ENCODE results near the gene CD59.

The CD59 gene

GRCh38 chr11:33712436-33712835 lies 23.8 kb downstream of the CD59 start:
- no peak for TF ChIP-seq SIN3A (IDR thresholded peaks at IDR 0.05; ENCODE audit: borderline replicate concordance, insufficient read depth, low read length)
- TF ChIP-seq TAF1 (IDR thresholded peaks at IDR 0.05; ENCODE audit: borderline replicate concordance, insufficient read depth, low read length), result no peak
- TF ChIP-seq POLR2AphosphoS5 (IDR thresholded peaks at IDR 0.05; ENCODE audit: low read depth, low read length), result no peak
- no peak for TF ChIP-seq REST (IDR thresholded peaks at IDR 0.05; ENCODE audit: insufficient read depth in 1 of 2, low read depth in 2 of 2, low read length in 2 of 2)
- no peak for TF ChIP-seq FOXP2 (optimal IDR thresholded peaks at IDR 0.05; ENCODE audit: borderline replicate concordance, extremely low read depth, extremely low read length, insufficient read depth)

GRCh38 chr11:33709466-33709865 lies 26.8 kb downstream of the CD59 start:
- TF ChIP-seq REST (IDR thresholded peaks at IDR 0.05; ENCODE audit: insufficient read depth in 1 of 2, low read depth in 2 of 2, low read length in 2 of 2), result no peak
- no peak for TF ChIP-seq SIN3A (IDR thresholded peaks at IDR 0.05; ENCODE audit: borderline replicate concordance, insufficient read depth, low read length)
- no peak for TF ChIP-seq TAF1 (IDR thresholded peaks at IDR 0.05; ENCODE audit: borderline replicate concordance, insufficient read depth, low read length)
- TF ChIP-seq POLR2AphosphoS5 (IDR thresholded peaks at IDR 0.05; ENCODE audit: low read depth, low read length), result no peak
- no peak for TF ChIP-seq FOXP2 (optimal IDR thresholded peaks at IDR 0.05; ENCODE audit: borderline replicate concordance, extremely low read depth, extremely low read length, insufficient read depth)

- no peak for TF ChIP-seq REST (IDR thresholded peaks at IDR 0.05; ENCODE audit: insufficient read depth in 1 of 2, low read depth in 2 of 2, low read length in 2 of 2)
- TF ChIP-seq POLR2AphosphoS5 (IDR thresholded peaks at IDR 0.05; ENCODE audit: low read depth, low read length), result no peak
- no peak for TF ChIP-seq FOXP2 (optimal IDR thresholded peaks at IDR 0.05; ENCODE audit: borderline replicate concordance, extremely low read depth, extremely low read length, insufficient read depth)
- no peak for TF ChIP-seq TAF1 (IDR thresholded peaks at IDR 0.05; ENCODE audit: borderline replicate concordance, insufficient read depth, low read length)
- TF ChIP-seq SIN3A (IDR thresholded peaks at IDR 0.05; ENCODE audit: borderline replicate concordance, insufficient read depth, low read length), result no peak
These were observed 27.2 kb downstream of the CD59 start for GRCh38 chr11:33708985-33709384.

- no peak for TF ChIP-seq FOXP2 (optimal IDR thresholded peaks at IDR 0.05; ENCODE audit: borderline replicate concordance, extremely low read depth, extremely low read length, insufficient read depth)
- no peak for TF ChIP-seq POLR2AphosphoS5 (IDR thresholded peaks at IDR 0.05; ENCODE audit: low read depth, low read length)
These were observed 29.3 kb downstream of the CD59 start for GRCh38 chr11:33706966-33707365.

- no peak for TF ChIP-seq FOXP2 (optimal IDR thresholded peaks at IDR 0.05; ENCODE audit: borderline replicate concordance, extremely low read depth, extremely low read length, insufficient read depth)
- TF ChIP-seq TAF1 (IDR thresholded peaks at IDR 0.05; ENCODE audit: borderline replicate concordance, insufficient read depth, low read length), result no peak
- no peak for TF ChIP-seq POLR2AphosphoS5 (IDR thresholded peaks at IDR 0.05; ENCODE audit: low read depth, low read length)
- TF ChIP-seq SIN3A (IDR thresholded peaks at IDR 0.05; ENCODE audit: borderline replicate concordance, insufficient read depth, low read length), result no peak
- no peak for TF ChIP-seq REST (IDR thresholded peaks at IDR 0.05; ENCODE audit: insufficient read depth in 1 of 2, low read depth in 2 of 2, low read length in 2 of 2)
These were observed 29.7 kb downstream of the CD59 start for GRCh38 chr11:33706546-33706945.
